ENCODE measurements around the gene CADPS.

Gene CADPS

GRCh38 chr3:62562017-62562416 lies 313.2 kb downstream of the CADPS start:
- Histone ChIP-seq H3K36me3 (ENCODE audit: insufficient read depth, low read length) (no peaks in the 10 kb centered on the region), H3K27me3 (ENCODE audit: control insufficient read depth in 1 of 2, insufficient read depth in 2 of 2, low read length in 2 of 2) (no peaks in the 10 kb centered on the region), H3K9me3 (ENCODE audit: low read length) (no peaks in the 10 kb centered on the region), H3K4me1 (ENCODE audit: insufficient read depth, low read length) (no peaks in the 10 kb centered on the region), H3K4me3 (ENCODE audit: low read depth in 1 of 2, low read length in 2 of 2) (no peak overlapping the region), H3K27ac (ENCODE audit: low read depth, low read length) (no peak overlapping the region), H3K9ac (ENCODE audit: low read length) (no peak overlapping the region)

GRCh38 chr3:62559831-62560445 lies 315.3 kb downstream of the CADPS start:
- Histone ChIP-seq H3K9me3 (ENCODE audit: low read length) (no peaks in the 10 kb centered on the region), H3K27me3 (ENCODE audit: control insufficient read depth in 1 of 2, insufficient read depth in 2 of 2, low read length in 2 of 2) (no peaks in the 10 kb centered on the region), H3K36me3 (ENCODE audit: insufficient read depth, low read length) (no peaks in the 10 kb centered on the region), H3K4me3 (ENCODE audit: low read depth in 1 of 2, low read length in 2 of 2) (no peak overlapping the region), H3K27ac (ENCODE audit: low read depth, low read length) (no peak overlapping the region), H3K9ac (ENCODE audit: low read length) (no peak overlapping the region), H3K4me1 (ENCODE audit: insufficient read depth, low read length) (no peaks in the 10 kb centered on the region)

- no peak overlapping the region for H3K4me3 ChIP-seq (ENCODE audit: low read depth in 1 of 2, low read length in 2 of 2)
- H3K9me3 ChIP-seq (ENCODE audit: low read length), result no peaks in the 10 kb centered on the region
- no peak overlapping the region for H3K27ac ChIP-seq (ENCODE audit: low read depth, low read length)
- no peaks in the 10 kb centered on the region for H3K36me3 ChIP-seq (ENCODE audit: insufficient read depth, low read length)
- H3K27me3 ChIP-seq (ENCODE audit: control insufficient read depth in 1 of 2, insufficient read depth in 2 of 2, low read length in 2 of 2), result no peaks in the 10 kb centered on the region
- no peak overlapping the region for H3K9ac ChIP-seq (ENCODE audit: low read length)
- H3K4me1 ChIP-seq (ENCODE audit: insufficient read depth, low read length), result no peaks in the 10 kb centered on the region
Observed at GRCh38 chr3:62558549-62559112, 316.6 kb downstream of the CADPS start.

GRCh38 chr3:62557983-62558382 lies 317.2 kb downstream of the CADPS start:
- Histone ChIP-seq H3K36me3 (ENCODE audit: insufficient read depth, low read length) (no peaks in the 10 kb centered on the region), H3K9ac (ENCODE audit: low read length) (no peak overlapping the region), H3K27me3 (ENCODE audit: control insufficient read depth in 1 of 2, insufficient read depth in 2 of 2, low read length in 2 of 2) (no peaks in the 10 kb centered on the region), H3K4me1 (ENCODE audit: insufficient read depth, low read length) (no peaks in the 10 kb centered on the region), H3K9me3 (ENCODE audit: low read length) (no peaks in the 10 kb centered on the region), H3K27ac (ENCODE audit: low read depth, low read length) (no peak overlapping the region), H3K4me3 (ENCODE audit: low read depth in 1 of 2, low read length in 2 of 2) (no peak overlapping the region)

DNA sequence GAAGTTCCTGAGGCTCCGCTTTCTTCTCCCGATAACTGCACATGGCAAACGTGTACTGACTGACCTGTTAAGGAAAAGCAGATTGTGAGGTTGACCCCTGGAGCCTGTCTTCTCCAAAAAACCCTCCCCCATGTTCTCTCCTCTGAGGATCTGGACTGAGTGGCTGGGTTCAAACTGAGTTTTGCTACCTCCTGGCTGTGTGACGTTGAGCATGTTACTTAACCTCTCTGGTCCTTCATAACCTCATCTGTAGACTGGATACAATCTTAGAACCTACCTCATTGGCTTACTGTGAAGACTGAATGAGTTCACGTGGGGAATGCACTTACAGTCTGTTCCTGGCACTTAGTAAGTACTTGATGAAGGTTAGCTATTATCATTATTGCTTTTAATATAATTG lies 317.8 kb downstream of the CADPS start:
- H3K4me3 ChIP-seq (ENCODE audit: low read depth in 1 of 2, low read length in 2 of 2), result no peak overlapping the region
- no peak overlapping the region for H3K9ac ChIP-seq (ENCODE audit: low read length)
- H3K36me3 ChIP-seq (ENCODE audit: insufficient read depth, low read length), result no peaks in the 10 kb centered on the region
- H3K27ac ChIP-seq (ENCODE audit: low read depth, low read length), result no peak overlapping the region
- no peaks in the 10 kb centered on the region for H3K9me3 ChIP-seq (ENCODE audit: low read length)
- no peaks in the 10 kb centered on the region for H3K4me1 ChIP-seq (ENCODE audit: insufficient read depth, low read length)
- no peaks in the 10 kb centered on the region for H3K27me3 ChIP-seq (ENCODE audit: control insufficient read depth in 1 of 2, insufficient read depth in 2 of 2, low read length in 2 of 2)

DNA sequence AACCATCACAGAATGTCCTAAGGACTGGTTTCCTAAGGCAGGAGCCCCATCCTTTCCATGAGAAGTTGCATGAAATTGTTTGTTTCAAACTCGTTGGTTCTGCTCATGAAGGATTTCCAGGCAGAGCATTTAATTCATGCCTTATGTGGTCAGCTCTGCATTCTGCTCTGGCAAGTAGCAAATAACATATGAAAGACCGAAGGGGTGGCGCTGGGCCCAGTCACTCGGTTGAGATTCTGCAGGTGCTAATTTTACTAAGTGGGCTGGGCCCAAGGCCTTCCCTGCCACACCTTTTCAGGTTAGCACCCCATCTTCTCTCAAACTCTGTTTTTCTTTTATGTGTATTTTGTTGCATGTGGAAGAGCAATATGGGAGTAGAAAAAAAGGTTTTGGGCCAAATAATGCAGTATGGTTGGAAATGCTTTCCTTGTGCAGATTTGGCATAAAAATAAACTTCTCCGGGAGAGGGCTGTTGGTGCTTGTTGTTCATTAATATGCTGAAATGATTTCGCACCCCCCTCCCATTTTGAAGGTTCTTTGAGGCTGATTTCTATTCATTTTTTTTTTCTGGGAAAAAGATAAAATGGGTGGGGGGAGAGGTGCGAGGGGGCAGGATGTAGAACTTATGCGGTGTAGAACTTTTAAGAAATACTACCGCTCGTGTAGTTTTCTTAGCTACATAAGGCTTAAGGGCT lies 318.9 kb downstream of the CADPS start:
- H3K36me3 ChIP-seq (ENCODE audit: insufficient read depth, low read length), result no peaks in the 10 kb centered on the region
- H3K9ac ChIP-seq (ENCODE audit: low read length), result no peak overlapping the region
- H3K4me3 ChIP-seq (ENCODE audit: low read depth in 1 of 2, low read length in 2 of 2), result no peak overlapping the region
- H3K27me3 ChIP-seq (ENCODE audit: control insufficient read depth in 1 of 2, insufficient read depth in 2 of 2, low read length in 2 of 2), result no peaks in the 10 kb centered on the region
- no peaks in the 10 kb centered on the region for H3K4me1 ChIP-seq (ENCODE audit: insufficient read depth, low read length)
- no peak overlapping the region for H3K27ac ChIP-seq (ENCODE audit: low read depth, low read length)
- no peaks in the 10 kb centered on the region for H3K9me3 ChIP-seq (ENCODE audit: low read length)

- Histone ChIP-seq H3K4me3 (ENCODE audit: low read depth in 1 of 2, low read length in 2 of 2) (no peak overlapping the region), H3K36me3 (ENCODE audit: insufficient read depth, low read length) (no peaks in the 10 kb centered on the region), H3K4me1 (ENCODE audit: insufficient read depth, low read length) (no peaks in the 10 kb centered on the region), H3K27ac (ENCODE audit: low read depth, low read length) (no peak overlapping the region), H3K9me3 (ENCODE audit: low read length) (no peaks in the 10 kb centered on the region), H3K27me3 (ENCODE audit: control insufficient read depth in 1 of 2, insufficient read depth in 2 of 2, low read length in 2 of 2) (no peaks in the 10 kb centered on the region), H3K9ac (ENCODE audit: low read length) (no peak overlapping the region)
Observed at GRCh38 chr3:62554264-62554799, 320.9 kb downstream of the CADPS start.

GRCh38 chr3:62553811-62554210 lies 321.4 kb downstream of the CADPS start:
- Histone ChIP-seq H3K4me1 (ENCODE audit: insufficient read depth, low read length) (no peaks in the 10 kb centered on the region), H3K9me3 (ENCODE audit: low read length) (no peaks in the 10 kb centered on the region), H3K4me3 (ENCODE audit: low read depth in 1 of 2, low read length in 2 of 2) (no peak overlapping the region), H3K27ac (ENCODE audit: low read depth, low read length) (no peak overlapping the region), H3K9ac (ENCODE audit: low read length) (no peak overlapping the region), H3K36me3 (ENCODE audit: insufficient read depth, low read length) (no peaks in the 10 kb centered on the region), H3K27me3 (ENCODE audit: control insufficient read depth in 1 of 2, insufficient read depth in 2 of 2, low read length in 2 of 2) (no peaks in the 10 kb centered on the region)

GRCh38 chr3:62551556-62551955 lies 323.7 kb downstream of the CADPS start:
- no peaks in the 10 kb centered on the region for H3K27me3 ChIP-seq (ENCODE audit: control insufficient read depth in 1 of 2, insufficient read depth in 2 of 2, low read length in 2 of 2)
- no peak overlapping the region for H3K27ac ChIP-seq (ENCODE audit: low read depth, low read length)
- H3K4me1 ChIP-seq (ENCODE audit: insufficient read depth, low read length), result no peaks in the 10 kb centered on the region
- H3K9ac ChIP-seq (ENCODE audit: low read length), result no peak overlapping the region
- no peaks in the 10 kb centered on the region for H3K36me3 ChIP-seq (ENCODE audit: insufficient read depth, low read length)
- no peak overlapping the region for H3K4me3 ChIP-seq (ENCODE audit: low read depth in 1 of 2, low read length in 2 of 2)
- H3K9me3 ChIP-seq (ENCODE audit: low read length), result no peaks in the 10 kb centered on the region

DNA sequence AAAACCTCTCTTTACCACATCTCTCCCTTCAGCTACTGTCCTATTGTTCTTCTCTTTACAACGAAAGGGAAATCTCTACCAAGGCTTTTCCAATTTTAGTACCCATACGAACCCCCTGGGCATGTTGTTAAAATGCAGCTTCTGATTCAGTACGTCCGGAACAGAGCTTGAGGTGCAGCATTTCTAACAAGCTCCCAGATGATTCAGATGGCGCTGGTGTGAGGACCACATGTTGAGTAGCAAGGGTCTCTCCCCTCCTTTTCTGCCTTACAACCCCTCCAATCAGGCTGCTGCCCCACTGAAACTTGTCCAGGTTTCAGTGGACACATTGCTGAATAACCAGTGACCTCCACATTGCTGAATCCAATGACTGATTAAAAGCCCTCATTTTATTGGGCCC lies 324.8 kb downstream of the CADPS start:
- H3K9me3 ChIP-seq (ENCODE audit: low read length), result no peaks in the 10 kb centered on the region

GRCh38 chr3:62548528-62549205 lies 326.5 kb downstream of the CADPS start:
- Histone ChIP-seq H3K9me3 (ENCODE audit: low read length) (no peaks in the 10 kb centered on the region), H3K4me3 (ENCODE audit: low read depth in 1 of 2, low read length in 2 of 2) (no peak overlapping the region), H3K9ac (ENCODE audit: low read length) (no peak overlapping the region), H3K4me1 (ENCODE audit: insufficient read depth, low read length) (no peaks in the 10 kb centered on the region), H3K27me3 (ENCODE audit: control insufficient read depth in 1 of 2, insufficient read depth in 2 of 2, low read length in 2 of 2) (no peaks in the 10 kb centered on the region), H3K27ac (ENCODE audit: low read depth, low read length) (no peak overlapping the region), H3K36me3 (ENCODE audit: insufficient read depth, low read length) (no peaks in the 10 kb centered on the region)

More for the DNA sequence above, 324.8 kb downstream of the CADPS start:
- Histone ChIP-seq H3K27me3 (ENCODE audit: control insufficient read depth in 1 of 2, insufficient read depth in 2 of 2, low read length in 2 of 2) (no peaks in the 10 kb centered on the region), H3K27ac (ENCODE audit: low read depth, low read length) (no peak overlapping the region), H3K9ac (ENCODE audit: low read length) (no peak overlapping the region), H3K36me3 (ENCODE audit: insufficient read depth, low read length) (no peaks in the 10 kb centered on the region), H3K4me3 (ENCODE audit: low read depth in 1 of 2, low read length in 2 of 2) (no peak overlapping the region), H3K4me1 (ENCODE audit: insufficient read depth, low read length) (no peaks in the 10 kb centered on the region)

Measured in muscle layer of colon (tissue), 2 donors.